HG03439 (cell line): ENCODE measurements around the gene NMNAT2.

Experiments
- ATAC-seq: cut with Tn5 transposase; IDR thresholded peaks from one replicate; pipeline ENCODE4 v1.9.1; 2021; ENCODE audit warnings: mild to moderate bottlenecking, moderate library complexity; ENCODE audit not compliant: unreplicated experiment

NMNAT2 gene

GRCh38 chr1:183368213-183369108 lies 49.7 kb downstream of the NMNAT2 start:
- no peak for ATAC-seq

GRCh38 chr1:183366116-183366515 lies 52.1 kb downstream of the NMNAT2 start:
- no peak for ATAC-seq

DNA sequence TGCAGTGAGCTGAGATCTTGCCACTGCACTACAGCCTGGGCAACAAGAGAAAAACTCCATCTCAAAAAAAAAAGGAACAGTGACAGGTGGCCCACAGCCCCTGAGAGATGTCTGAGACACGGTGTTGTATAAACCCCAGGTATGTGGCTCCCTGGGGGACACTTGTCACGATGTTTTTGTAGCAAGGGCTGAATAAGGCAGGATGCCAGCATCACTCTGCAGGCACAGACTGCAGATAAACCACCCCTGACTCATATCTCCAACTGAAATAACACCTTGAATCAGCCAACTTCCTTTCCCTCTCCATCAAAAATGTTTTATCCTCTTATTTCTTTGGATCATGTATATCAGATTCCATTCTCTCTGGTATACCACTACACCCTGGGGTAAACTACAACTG lies 52.5 kb downstream of the NMNAT2 start:
- ATAC-seq: no peak

DNA sequence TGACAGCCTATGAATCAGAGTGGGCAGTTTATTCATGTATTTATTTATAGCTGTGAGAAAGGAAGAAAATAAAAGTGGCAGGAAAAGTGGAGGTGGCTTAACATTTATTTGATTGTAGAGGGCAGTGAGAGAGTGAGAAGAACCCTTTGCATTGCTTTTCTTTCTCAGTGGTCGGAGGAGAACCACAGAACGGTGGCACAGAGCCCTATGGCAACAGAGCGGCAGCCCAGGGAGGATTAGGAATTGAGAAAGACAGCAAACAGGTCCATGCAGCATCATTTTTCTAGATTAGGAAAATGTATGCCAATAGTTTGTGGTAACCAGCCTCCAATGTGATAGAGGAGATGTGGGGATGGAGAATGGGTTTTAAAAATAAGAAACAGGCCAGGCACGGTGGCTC lies 53.1 kb downstream of the NMNAT2 start:
- ATAC-seq: no peak

DNA sequence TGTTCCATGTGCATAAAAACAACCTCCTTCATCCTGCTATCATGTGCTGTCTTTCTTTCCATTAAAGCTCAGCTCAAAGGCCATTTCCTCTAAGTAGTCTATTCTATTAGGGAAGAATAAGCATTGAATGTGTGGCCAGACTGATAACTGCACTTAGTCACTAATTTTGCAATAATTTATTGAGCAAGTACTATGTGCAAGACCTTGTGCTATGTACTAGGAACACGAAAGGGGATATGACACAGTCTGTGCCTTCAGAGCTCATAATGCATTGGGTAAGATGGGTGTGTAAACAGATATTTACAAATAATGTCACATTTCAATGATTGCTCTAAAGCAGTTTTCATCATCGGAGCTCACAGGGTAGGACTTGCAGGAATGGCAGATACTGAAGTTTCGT lies 54.2 kb downstream of the NMNAT2 start:
- ATAC-seq: no peak

DNA sequence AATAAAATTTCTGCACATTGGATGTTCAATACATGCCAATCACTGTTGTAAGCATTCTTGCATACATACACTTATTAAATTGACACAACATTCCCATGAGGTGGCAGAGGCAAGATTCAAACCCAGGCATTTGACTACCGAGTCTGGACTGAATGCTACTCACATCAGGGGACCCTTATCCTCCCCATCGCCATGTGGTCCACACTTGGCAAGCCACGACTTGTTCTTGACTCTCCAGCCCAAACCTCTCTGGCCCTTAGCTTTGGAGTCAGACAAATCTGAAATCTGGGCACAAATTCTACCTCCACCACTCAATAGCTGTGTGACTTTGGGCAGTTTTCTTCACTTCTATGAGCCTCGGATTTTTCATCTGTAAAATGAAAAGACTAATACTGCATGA lies 57.1 kb downstream of the NMNAT2 start:
- no peak for ATAC-seq

DNA sequence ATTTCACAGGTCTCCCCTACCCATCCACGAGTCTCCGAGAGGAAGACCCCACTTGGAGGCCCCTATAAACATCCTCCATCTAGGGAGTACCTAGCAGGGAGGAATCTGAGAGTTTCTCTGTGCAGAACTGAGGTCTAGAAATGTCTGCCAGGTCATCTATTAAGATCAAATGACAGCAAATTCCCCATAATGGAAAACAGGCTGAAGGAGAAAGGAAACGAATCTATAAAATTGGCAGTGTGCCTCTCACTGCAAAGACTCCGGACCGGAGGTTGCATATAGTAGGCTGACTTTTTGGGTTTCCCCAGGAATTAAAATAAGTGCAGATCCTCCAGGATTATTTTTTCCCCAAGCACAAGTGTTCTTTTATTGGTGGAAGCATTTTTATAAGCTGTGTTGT lies 57.7 kb downstream of the NMNAT2 start:
- no peak for ATAC-seq

GRCh38 chr1:183356534-183357182 lies 61.5 kb downstream of the NMNAT2 start:
- no peak for ATAC-seq

- ATAC-seq: no peak
Measured at GRCh38 chr1:183355797-183356196, 62.4 kb downstream of the NMNAT2 start.

DNA sequence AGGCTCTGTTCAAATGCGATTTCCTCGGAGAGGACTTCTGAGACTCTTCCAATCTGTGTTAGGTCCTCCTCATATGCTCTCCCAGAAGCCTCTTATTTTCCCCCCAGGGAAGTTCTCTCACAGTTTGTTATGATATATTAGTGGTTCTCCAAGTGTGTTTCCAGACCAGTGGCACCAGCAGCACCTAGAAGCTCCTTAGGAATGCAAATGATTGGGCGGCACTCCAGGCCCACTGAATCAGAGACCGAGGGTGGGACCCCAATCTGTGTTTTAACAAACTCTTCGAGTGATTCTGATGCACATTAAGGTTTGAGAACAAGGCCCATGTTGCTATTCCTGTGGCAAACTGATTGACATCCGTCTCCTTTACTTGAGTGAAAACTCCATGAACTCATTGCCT lies 63.0 kb downstream of the NMNAT2 start:
- ATAC-seq: no peak

- no peak for ATAC-seq
Measured at GRCh38 chr1:183353597-183353996, 64.6 kb downstream of the NMNAT2 start.

DNA sequence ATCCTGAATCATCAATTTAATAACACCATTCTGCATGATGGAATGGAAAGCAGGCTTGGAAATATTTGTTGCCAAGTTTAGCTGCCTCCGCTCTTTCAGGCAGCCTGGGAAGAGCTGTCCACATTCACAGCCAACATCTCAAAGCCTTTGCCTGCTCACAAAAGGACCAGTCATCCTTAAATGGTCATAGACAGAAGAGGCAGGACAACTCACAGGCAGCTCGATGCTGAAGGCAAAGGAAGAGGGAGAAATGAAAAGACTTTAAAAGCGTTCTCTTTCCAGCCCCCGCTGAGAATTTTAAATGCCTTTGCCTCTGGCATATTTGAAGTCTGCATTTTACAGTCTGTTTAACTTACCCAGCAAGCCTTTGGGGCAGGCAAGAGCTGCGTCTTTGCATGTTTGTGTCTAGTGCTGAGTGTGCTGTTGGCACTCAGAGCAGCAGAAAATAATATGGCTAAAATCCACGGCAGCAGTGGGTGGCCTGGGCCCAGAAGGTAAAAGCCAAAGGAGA lies 68.9 kb downstream of the NMNAT2 start:
- ATAC-seq: no peak

DNA sequence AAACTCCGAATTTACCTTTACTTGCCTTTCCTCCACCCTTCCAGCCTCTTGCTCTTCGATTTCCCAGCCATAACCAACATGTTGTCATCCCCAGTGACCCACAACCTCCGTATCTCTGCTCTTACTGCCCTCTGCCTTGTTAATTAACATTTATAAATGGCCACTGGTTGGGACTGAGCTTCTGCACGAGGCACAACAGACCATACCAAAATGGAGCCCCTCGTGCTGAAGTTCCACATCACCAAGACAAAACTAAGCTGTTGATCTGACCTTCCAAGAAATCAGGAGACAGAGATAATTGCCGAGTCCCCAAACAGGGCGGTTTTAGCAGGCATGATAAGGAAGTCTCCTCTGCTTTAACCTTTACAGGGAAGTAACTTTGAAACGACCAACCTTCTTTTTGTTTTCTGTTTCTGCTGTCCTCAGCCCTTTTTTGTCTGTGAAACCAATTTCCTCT lies 71.9 kb downstream of the NMNAT2 start:
- ATAC-seq: no peak

GRCh38 chr1:183339556-183340167 lies 78.5 kb downstream of the NMNAT2 start:
- no peak for ATAC-seq

DNA sequence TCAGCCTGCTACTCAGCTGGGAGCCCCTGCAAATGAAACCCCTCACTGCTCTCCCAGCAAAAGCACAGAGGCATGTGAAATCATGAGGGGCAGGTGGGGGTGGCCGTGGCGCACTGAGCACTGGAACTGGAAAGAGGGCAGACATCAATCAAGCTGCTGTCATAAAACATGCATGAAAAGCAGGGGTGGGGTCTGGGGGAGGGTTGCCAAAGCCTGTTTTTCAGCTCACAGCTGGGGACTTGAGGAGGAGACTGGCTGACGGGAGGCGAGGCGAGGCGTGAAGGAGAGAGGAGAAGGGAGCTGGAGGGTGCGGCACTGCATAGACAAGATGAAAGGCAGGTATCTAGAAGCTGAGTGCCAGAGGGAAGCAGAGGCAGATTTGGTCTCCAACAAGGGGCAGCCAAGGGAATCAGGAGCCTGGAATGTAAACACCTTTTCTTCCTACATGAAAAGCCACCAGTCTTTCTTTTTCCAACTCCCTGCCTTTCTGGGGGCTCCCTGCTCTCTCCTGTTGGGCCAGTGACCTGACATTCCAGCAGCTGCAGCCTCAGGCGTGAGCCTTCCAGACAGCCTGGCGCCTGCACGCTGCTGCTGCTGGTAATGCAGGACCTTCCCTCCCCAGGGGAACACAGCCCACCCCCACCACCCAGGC lies 87.0 kb downstream of the NMNAT2 start:
- ATAC-seq: no peak

GRCh38 chr1:183330335-183330734 lies 87.8 kb downstream of the NMNAT2 start:
- no peak for ATAC-seq

- no peak for ATAC-seq
Measured at GRCh38 chr1:183328371-183328770, 89.8 kb downstream of the NMNAT2 start.

DNA sequence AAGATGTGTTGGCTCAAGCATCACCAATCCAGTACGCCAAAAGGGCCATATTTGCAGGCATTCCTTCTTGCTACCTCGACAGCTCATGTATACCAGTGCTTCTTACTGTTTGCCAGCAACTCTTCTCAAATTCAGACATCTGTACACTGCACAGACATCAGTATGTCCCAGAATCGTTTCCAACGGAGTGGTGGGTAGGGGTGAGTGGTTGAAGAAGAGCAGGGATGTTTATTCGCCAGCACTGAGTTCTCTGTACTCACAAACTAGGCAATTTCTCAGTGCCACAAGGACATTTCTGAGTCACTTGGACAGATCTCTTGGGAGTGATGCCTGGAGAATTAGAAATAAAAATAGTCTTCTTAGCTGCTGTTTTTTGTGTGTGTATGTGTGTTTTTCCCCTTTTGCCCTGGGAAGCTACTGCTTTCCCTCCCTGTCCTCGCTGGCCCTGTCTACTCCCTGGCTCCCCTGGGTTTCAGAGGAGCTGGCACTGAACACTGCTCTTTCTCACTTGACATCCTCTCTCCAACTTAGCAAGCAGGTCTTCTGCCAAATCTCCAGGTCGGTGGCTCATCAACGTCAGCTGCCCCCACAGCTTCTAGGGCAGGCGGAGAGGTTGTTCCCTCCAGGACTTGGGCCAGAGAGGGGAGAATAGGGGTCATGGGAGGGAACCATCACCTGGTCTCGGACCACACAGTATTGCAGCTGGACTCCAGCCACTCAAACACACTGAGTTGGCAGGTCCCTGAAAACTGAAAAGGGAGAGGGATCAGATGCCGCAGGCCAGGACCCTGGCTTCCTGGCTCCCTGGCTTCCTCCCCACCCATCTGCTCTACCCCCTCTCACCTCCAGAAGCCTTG lies 90.5 kb downstream of the NMNAT2 start:
- ATAC-seq: no peak

DNA sequence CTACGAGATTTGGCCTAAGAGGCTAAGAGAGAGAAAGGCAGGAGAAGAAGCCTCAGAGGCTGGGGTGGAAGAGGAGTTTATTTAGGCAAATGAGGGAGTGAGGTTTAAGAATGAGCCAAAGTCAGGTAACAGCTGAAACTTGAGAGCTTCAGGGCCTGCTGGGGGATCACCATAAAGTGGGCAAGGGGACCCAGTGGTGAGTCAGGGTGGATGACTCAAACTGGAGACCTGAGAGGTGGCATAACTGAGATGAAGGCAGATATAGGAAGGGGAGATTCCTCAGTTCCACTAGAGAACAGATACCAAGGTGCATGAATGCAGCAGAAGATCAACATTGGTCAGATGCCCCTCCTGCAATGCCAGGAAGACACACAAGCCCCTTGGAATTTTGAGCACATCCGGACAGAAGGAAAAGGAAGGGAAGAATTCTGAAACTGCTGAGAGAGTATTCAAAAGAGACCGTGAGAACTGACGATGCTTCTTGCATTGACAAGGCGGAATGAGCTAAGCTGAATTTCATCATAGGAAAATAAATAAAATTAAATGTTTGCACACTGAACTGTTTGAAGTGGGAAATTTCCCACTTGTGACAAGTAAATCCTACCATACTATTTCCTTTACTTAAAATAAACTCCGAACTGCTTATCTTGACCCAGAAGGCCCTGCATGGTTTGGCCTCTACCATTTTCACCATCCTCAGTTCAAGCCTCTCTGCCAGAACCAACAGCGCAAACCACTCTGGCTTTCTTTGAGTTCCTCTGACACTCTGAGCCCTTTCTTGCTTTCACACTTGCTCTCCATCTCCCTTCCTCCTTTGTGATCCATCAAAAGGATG lies 94.1 kb downstream of the NMNAT2 start:
- no peak for ATAC-seq
